K562 (cell line): ENCODE results near the gene GABARAPL1. TPM values are rescaled to one million over a fixed set of nuclear protein-coding genes. Genes with fewer than 3 reads are reported as not detected.

Experiments
- BCOR ChIP-seq: fragments of 450-650 bp; IDR thresholded peaks from 2 replicates; pipeline ENCODE4 v1.6.1; 2016
- BHLHE40 ChIP-seq: IDR thresholded peaks from 2 replicates; pipeline ENCODE4 v1.6.1; 2011; ENCODE audit warnings: low read length, improper control_type of control experiment
- C11orf30 ChIP-seq: fragments of 450-650 bp; IDR thresholded peaks from 2 replicates; pipeline ENCODE4 v1.6.1; 2016; ENCODE audit warnings: low read depth, mild to moderate bottlenecking
- CBFA2T3 ChIP-seq: fragments of 450-650 bp; IDR thresholded peaks from 2 replicates; pipeline ENCODE4 v1.6.1; 2017
- CREM ChIP-seq: IDR thresholded peaks from 2 replicates; pipeline ENCODE4 v1.6.1; 2014; ENCODE audit warnings: antibody characterized with exemption, low read depth
- ELF2 ChIP-seq: fragments of 250-450 bp; sonication (Bioruptor Pico); IDR thresholded peaks from 2 replicates; pipeline ENCODE4 v1.5.0; 2021; ENCODE audit warnings: mild to moderate bottlenecking
- FOS ChIP-seq: IDR thresholded peaks from 3 replicates; pipeline ENCODE4 v1.6.1; 2011; ENCODE audit not compliant: insufficient read length; ENCODE audit errors: extremely low read depth
- HNRNPLL ChIP-seq: fragments of 200-400 bp; formaldehyde crosslinking; IDR thresholded peaks from 2 replicates; pipeline ENCODE4 v1.6.1; 2017; ENCODE audit warnings: low read length, low read depth, mild to moderate bottlenecking; ENCODE audit not compliant: poor library complexity, severe bottlenecking
- MGA ChIP-seq: fragments of 450-650 bp; IDR thresholded peaks from 2 replicates; pipeline ENCODE4 v1.6.1; 2016; ENCODE audit warnings: mild to moderate bottlenecking, moderate library complexity
- MNT ChIP-seq, 2 experiments: fragments of 450-650 bp; conservative IDR thresholded peaks; 2 replicates each; pipeline ENCODE4 v1.6.1; 2017; ENCODE audit warnings: mild to moderate bottlenecking in 2 of 2, moderate library complexity in 2 of 2
- MTF1 ChIP-seq: fragments of 250-450 bp; sonication (Bioruptor Pico); IDR thresholded peaks from 2 replicates; pipeline ENCODE4 v1.9.0; 2021; ENCODE audit warnings: moderate library complexity, mild to moderate bottlenecking, inconsistent platforms, borderline replicate concordance
- POLR2A ChIP-seq: fragments of 450-650 bp; conservative IDR thresholded peaks from 2 replicates; pipeline ENCODE4 v1.6.1; 2016
- TAF1 ChIP-seq: IDR thresholded peaks from 2 replicates; pipeline ENCODE4 v1.6.1; 2011; ENCODE audit warnings: mild to moderate bottlenecking, low read length, moderate library complexity; ENCODE audit not compliant: insufficient read depth, control insufficient read depth, severe bottlenecking; ENCODE audit errors: extremely low read depth
- TBP ChIP-seq: optimal IDR thresholded peaks from 2 replicates; pipeline ENCODE3; 2011; ENCODE audit warnings: low read depth, low read length, improper control_type of control experiment
- ZNF282 ChIP-seq: sonication (generic); formaldehyde crosslinking; IDR thresholded peaks from 2 replicates; pipeline ENCODE4 v1.8.1; 2023; ENCODE audit warnings: missing genetic modification reagents
- polyA plus RNA-seq, 8 experiments: library from polyadenylated mRNA; depleted of rRNA in 4 of 8; stranded (reverse) in 5 of 8; unstranded in 3 of 8; fragments of >200 nt; fragmentation: Nextera tagmentation in 2 of 8; fragmentation: Illumina TruSeq in 1 of 8; extraction: Ambion mirVana in 2 of 8; extraction: Trizol in 1 of 8; gene quantifications; 2 replicates each; pipeline versions ENCODE4 v1.2.1 to v1.2.3, GENCODE V29; 2011 to 2014; ENCODE audit warnings: inconsistent platforms in 1 of 8, missing spikeins in 1 of 8
- total RNA-seq, 7 experiments: library from RNA; depleted of rRNA in 6 of 7; stranded (reverse); fragments of >200 nt in 6 of 7; fragmentation: Illumina TruSeq in 2 of 7; extraction: Trizol in 2 of 7; gene quantifications; 2 replicates each; pipeline versions ENCODE4 v1.2.1 to v1.2.3, GENCODE V29; 2011 to 2021; ENCODE audit warnings: low replicate concordance in 1 of 7

The GABARAPL1 gene
- total and polyA plus RNA-seq, 9 of the 15 experiments (the other 6 are each of a cell fraction or from before 2014, with no cell fraction given), result 2.3 to 15.9 (median 11.3) TPM

DNA sequence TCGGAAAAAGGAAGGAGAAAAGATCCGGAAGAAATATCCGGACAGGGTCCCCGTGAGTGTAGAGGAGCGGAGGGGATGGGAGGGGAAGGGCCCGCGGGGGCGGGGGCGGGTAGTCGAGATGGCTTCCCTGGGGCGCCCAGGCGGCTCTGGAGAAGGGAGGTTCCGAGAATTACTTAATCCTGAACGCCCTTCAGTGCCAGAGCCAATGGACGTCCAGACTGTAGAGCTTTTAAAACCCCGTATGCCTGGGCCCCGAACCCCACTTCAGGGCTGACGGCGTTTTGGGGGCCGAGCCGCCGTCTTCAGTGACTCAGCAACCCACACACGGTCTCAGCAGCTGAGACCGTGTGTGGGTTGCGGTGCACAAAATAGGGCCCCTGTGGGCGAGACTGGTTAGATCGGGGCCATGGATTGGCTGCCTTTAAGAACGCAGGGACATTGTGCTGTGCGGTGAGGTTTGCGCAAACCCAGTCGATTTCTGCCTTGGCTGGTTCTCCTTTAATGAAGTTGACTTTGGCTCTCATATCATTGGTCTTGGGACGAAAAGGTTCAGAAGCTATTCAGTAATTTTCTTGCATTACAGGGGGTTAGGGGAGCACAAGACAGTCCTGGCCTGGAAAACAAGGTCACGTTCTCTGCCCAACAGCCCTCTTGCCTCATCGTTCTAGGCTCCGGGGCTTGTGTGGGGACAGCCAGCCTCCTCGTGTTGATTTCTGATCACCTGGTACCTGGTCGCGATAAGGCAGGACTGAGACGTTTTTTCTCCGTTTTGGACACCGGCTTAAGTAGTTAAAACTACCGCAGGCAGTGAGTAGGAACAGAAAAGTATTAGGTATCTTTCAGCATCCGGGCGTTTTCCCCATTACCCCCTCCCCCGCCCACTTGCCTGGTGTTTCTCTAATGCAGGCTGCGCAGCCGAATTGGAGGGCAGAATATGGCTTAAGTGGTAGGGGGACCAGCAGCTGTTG, 775 bp downstream of the GABARAPL1 start (continued):
- TF ChIP-seq MGA (0 out of 2 replicates have a peak, but pooled peaks have one; percentile 25), MTF1 (CRISPR knock-in tag) (no peak), TAF1 (peak; percentile 43), CBFA2T3 (no peak), HNRNPLL (peak; percentile 64), MNT (conservative IDR thresholded peaks at IDR 0.05) (no peak; a peak in 1 of 4 replicates), POLR2A (0 out of 2 replicates have a peak, but pooled peaks have one; percentile 47), TBP (peak; percentile 38), C11orf30 (peak; percentile 59), ELF2 (CRISPR knock-in tag) (no peak), FOS (no peak), CREM (no peak), BCOR (no peak), BHLHE40 (peak; percentile 23; the same call in 1 of the 2 replicates), ZNF282 (CRISPR knock-in tag) (no peak)
